Trophoblast cell (in vitro differentiated cells and primary cell): ENCODE results near the gene POU4F3.

Source experiments
- DNase-seq, 2 donors: peaks; one replicate each; pipeline ENCODE4 v3.0.0-alpha.2; 2016
- H2AFZ ChIP-seq: 2 replicates; pipeline ENCODE4 v1.6.1; 2013; ENCODE audit warnings: low read length, moderate library complexity, mild to moderate bottlenecking; ENCODE audit not compliant: insufficient read depth, poor library complexity
- H2AK5ac ChIP-seq: 2 replicates; pipeline ENCODE4 v1.6.1; 2013; ENCODE audit warnings: mild to moderate bottlenecking, low read length
- H2BK120ac ChIP-seq: 2 replicates; pipeline ENCODE4 v1.6.1; 2013; ENCODE audit warnings: low read length, mild to moderate bottlenecking, moderate library complexity; ENCODE audit not compliant: insufficient read depth, poor library complexity
- H2BK12ac ChIP-seq: 2 replicates; pipeline ENCODE4 v1.6.1; 2013; ENCODE audit warnings: mild to moderate bottlenecking, low read length, moderate library complexity
- H2BK5ac ChIP-seq: 2 replicates; pipeline ENCODE4 v1.6.1; 2013; ENCODE audit warnings: low read length, low read depth, moderate library complexity, mild to moderate bottlenecking; ENCODE audit not compliant: poor library complexity
- H3K14ac ChIP-seq: 2 replicates; pipeline ENCODE4 v1.6.1; 2013; ENCODE audit warnings: mild to moderate bottlenecking, low read length
- H3K18ac ChIP-seq: 2 replicates; pipeline ENCODE4 v1.6.1; 2013; ENCODE audit warnings: mild to moderate bottlenecking, low read length
- H3K23ac ChIP-seq: 2 replicates; pipeline ENCODE4 v1.6.1; 2013; ENCODE audit warnings: low read length
- H3K27ac ChIP-seq: 2 replicates; pipeline ENCODE4 v1.5.1; 2013; ENCODE audit warnings: low read depth, mild to moderate bottlenecking, inconsistent platforms, low read length, moderate library complexity
- H3K27me3 ChIP-seq: 2 replicates; pipeline ENCODE4 v1.6.1; 2013; ENCODE audit warnings: inconsistent platforms, mild to moderate bottlenecking, low read length, moderate library complexity; ENCODE audit not compliant: insufficient read depth
- H3K36me3 ChIP-seq, 2 experiments: 1 replicate in 1 of 2; 2 replicates in 1 of 2; pipeline ENCODE4 v1.6.1; 2013; ENCODE audit warnings: low read length in 2 of 2, mild to moderate bottlenecking in 2 of 2, moderate library complexity in 1 of 2; ENCODE audit not compliant: insufficient read depth in 2 of 2, control insufficient read depth in 1 of 2
- H3K4ac ChIP-seq: 2 replicates; pipeline ENCODE4 v1.6.1; 2013; ENCODE audit warnings: low read depth, mild to moderate bottlenecking, low read length, moderate library complexity
- H3K4me1 ChIP-seq, 2 experiments: 1 replicate in 1 of 2; 2 replicates in 1 of 2; pipeline ENCODE4 v1.6.1; 2013; ENCODE audit warnings: low read length in 2 of 2, mild to moderate bottlenecking in 2 of 2, moderate library complexity in 1 of 2; ENCODE audit not compliant: insufficient read depth in 2 of 2, control insufficient read depth in 1 of 2
- H3K4me2 ChIP-seq: 2 replicates; pipeline ENCODE4 v1.6.1; 2013; ENCODE audit warnings: inconsistent platforms, mild to moderate bottlenecking, low read length, moderate library complexity
- H3K4me3 ChIP-seq: 2 replicates; pipeline ENCODE4 v1.5.1; 2013; ENCODE audit warnings: mild to moderate bottlenecking, low read depth, low read length, inconsistent platforms
- H3K79me1 ChIP-seq: one replicate; pipeline ENCODE4 v1.6.1; 2013; ENCODE audit warnings: low read length
- H3K79me2 ChIP-seq: 2 replicates; pipeline ENCODE4 v1.6.1; 2013; ENCODE audit warnings: low read length, mild to moderate bottlenecking; ENCODE audit not compliant: control insufficient read depth, insufficient read depth, poor library complexity
- H3K9ac ChIP-seq: 2 replicates; pipeline ENCODE4 v1.6.1; 2013; ENCODE audit warnings: mild to moderate bottlenecking, low read length
- H3K9me3 ChIP-seq: 2 replicates; pipeline ENCODE4 v1.6.1; 2013; ENCODE audit warnings: low read depth, mild to moderate bottlenecking, control low read depth, inconsistent platforms, low read length; ENCODE audit not compliant: insufficient read depth
- H4K12ac ChIP-seq: 2 replicates; pipeline ENCODE4 v1.6.1; 2013; ENCODE audit warnings: low read depth, mild to moderate bottlenecking, low read length, moderate library complexity
- H4K8ac ChIP-seq: 2 replicates; pipeline ENCODE4 v1.6.1; 2013; ENCODE audit warnings: low read depth, mild to moderate bottlenecking, low read length, moderate library complexity
- H4K91ac ChIP-seq: one replicate; pipeline ENCODE4 v1.6.1; 2013; ENCODE audit warnings: low read depth, mild to moderate bottlenecking, low read length, moderate library complexity
- WGBS: extraction: QIAGEN DNeasy Blood & Tissue Kit; methylation state at CpG from one replicate; pipeline ENCODE4 v1.1.7; 2013; ENCODE audit warnings: missing lambda C conversion rate; ENCODE audit not compliant: insufficient read length, insufficient coverage; ENCODE audit errors: extremely low coverage; 5-methylcytosine and 5-hydroxymethylcytosine counted together

POU4F3 gene

GRCh38 chr5:146321571-146321970 is 17.1 kb upstream of the POU4F3 start:
- H3K4me1 ChIP-seq, result no peaks in the 10 kb centered on the region
- no peaks in the 10 kb centered on the region for H3K27me3 ChIP-seq
- no peak overlapping the region for H3K18ac ChIP-seq
- no peak overlapping the region for H2BK5ac ChIP-seq
- no peak for DNase-seq
- no peak overlapping the region for H4K91ac ChIP-seq
- H4K12ac ChIP-seq, result no peak overlapping the region
- no peak overlapping the region for H3K23ac ChIP-seq
- no CpG with 5 or more reads among the region's 1 CpG for WGBS
- no peaks in the 10 kb centered on the region for H3K79me2 ChIP-seq
- no peak overlapping the region for H3K4me2 ChIP-seq
- H2BK12ac ChIP-seq, result no peak overlapping the region
- no peaks in the 10 kb centered on the region for H3K9me3 ChIP-seq
- no peak overlapping the region for H3K4me3 ChIP-seq
- no peak overlapping the region for H2BK120ac ChIP-seq
- no peak overlapping the region for H4K8ac ChIP-seq
- H3K9ac ChIP-seq, result no peak overlapping the region
- no peak overlapping the region for H2AFZ ChIP-seq
- H3K79me1 ChIP-seq, result no peaks in the 10 kb centered on the region
- no peak overlapping the region for H3K27ac ChIP-seq
- H2AK5ac ChIP-seq, result no peak overlapping the region
- H3K36me3 ChIP-seq, result no peaks in the 10 kb centered on the region
- H3K4ac ChIP-seq, result no peak overlapping the region
- no peak overlapping the region for H3K14ac ChIP-seq

- Histone ChIP-seq H3K18ac (no peak overlapping the region), H4K8ac (no peak overlapping the region), H3K4me2 (no peak overlapping the region), H3K79me1 (no peaks in the 10 kb centered on the region), H2BK120ac (no peak overlapping the region), H3K23ac (no peak overlapping the region), H2BK5ac (no peak overlapping the region), H2BK12ac (no peak overlapping the region), H2AK5ac (no peak overlapping the region), H3K27ac (no peak overlapping the region), H3K27me3 (no peaks in the 10 kb centered on the region), H3K4me3 (no peak overlapping the region), H3K9ac (no peak overlapping the region), H3K14ac (no peak overlapping the region), H3K9me3 (no peaks in the 10 kb centered on the region), H3K36me3 (no peaks in the 10 kb centered on the region), H3K4ac (no peak overlapping the region), H4K12ac (no peak overlapping the region), H2AFZ (no peak overlapping the region), H4K91ac (no peak overlapping the region), H3K4me1 (no peaks in the 10 kb centered on the region), H3K79me2 (no peaks in the 10 kb centered on the region)
- DNase-seq, result no peak
- no CpG with 5 or more reads among the region's 7 CpGs for WGBS
Measured at GRCh38 chr5:146327257-146327870, 11.3 kb upstream of the POU4F3 start.

- no peaks in the 10 kb centered on the region for H3K36me3 ChIP-seq
- no peaks in the 10 kb centered on the region for H3K4me1 ChIP-seq
- H3K27ac ChIP-seq, result no peak overlapping the region
- H2BK12ac ChIP-seq, result no peak overlapping the region
- H3K23ac ChIP-seq, result no peak overlapping the region
- no peaks in the 10 kb centered on the region for H3K79me1 ChIP-seq
- no peak overlapping the region for H3K18ac ChIP-seq
- no peak overlapping the region for H2AFZ ChIP-seq
- no peak overlapping the region for H2BK5ac ChIP-seq
- no peak overlapping the region for H2BK120ac ChIP-seq
- H3K9me3 ChIP-seq, result no peaks in the 10 kb centered on the region
- WGBS, result no CpG with 5 or more reads among the region's 1 CpG
- H3K4me3 ChIP-seq, result no peak overlapping the region
- H4K8ac ChIP-seq, result no peak overlapping the region
- no peak overlapping the region for H4K12ac ChIP-seq
- H3K14ac ChIP-seq, result no peak overlapping the region
- no peaks in the 10 kb centered on the region for H3K79me2 ChIP-seq
- no peak overlapping the region for H3K4me2 ChIP-seq
- H3K9ac ChIP-seq, result no peak overlapping the region
- no peak overlapping the region for H2AK5ac ChIP-seq
- DNase-seq, result no peak
- no peak overlapping the region for H3K4ac ChIP-seq
- H4K91ac ChIP-seq, result no peak overlapping the region
- peaks cover 4% of the 10 kb centered on the region for H3K27me3 ChIP-seq
Measured at GRCh38 chr5:146327989-146328388, 10.7 kb upstream of the POU4F3 start.

- Histone ChIP-seq H4K8ac (no peak overlapping the region), H2AK5ac (no peak overlapping the region), H3K14ac (no peak overlapping the region), H3K18ac (no peak overlapping the region), H4K12ac (no peak overlapping the region), H3K4me3 (no peak overlapping the region), H3K23ac (no peak overlapping the region), H3K4me2 (no peak overlapping the region), H3K27me3 (peaks cover 20% of the 10 kb centered on the region), H3K9me3 (peaks cover 2% of the 10 kb centered on the region), H3K36me3 (no peaks in the 10 kb centered on the region), H3K79me2 (no peaks in the 10 kb centered on the region), H2BK12ac (no peak overlapping the region), H4K91ac (no peak overlapping the region), H2AFZ (no peak overlapping the region), H3K27ac (no peak overlapping the region), H3K4ac (no peak overlapping the region), H3K79me1 (no peaks in the 10 kb centered on the region), H3K4me1 (no peaks in the 10 kb centered on the region), H2BK5ac (no peak overlapping the region), H2BK120ac (no peak overlapping the region), H3K9ac (no peak overlapping the region)
- no CpG with 5 or more reads among the region's 2 CpGs for WGBS
- no peak for DNase-seq
Measured at GRCh38 chr5:146329697-146330096, 8.9 kb upstream of the POU4F3 start.
